HepG2 (cell line): ENCODE results near the gene ITGA6. TPM values are rescaled to one million over a fixed set of nuclear protein-coding genes. Genes with fewer than 3 reads are reported as not detected.

ENCODE experiments used
- AKAP8 ChIP-seq: sonication (generic); formaldehyde crosslinking; IDR thresholded peaks from 2 replicates; pipeline ENCODE4 v1.5.1; 2020; ENCODE audit warnings: mild to moderate bottlenecking, missing genetic modification reagents
- ARID5B ChIP-seq: IDR thresholded peaks from 2 replicates; pipeline ENCODE4 v1.4.0; 2020; ENCODE audit warnings: mild to moderate bottlenecking, missing genetic modification reagents
- CREM ChIP-seq, 2 experiments: sonication (generic) in 1 of 2; formaldehyde crosslinking in 1 of 2; IDR thresholded peaks; 2 replicates each; pipeline versions ENCODE4 v1.4.0 to v1.6.1; 2016 to 2020; ENCODE audit warnings: antibody characterized with exemption in 1 of 2, mild to moderate bottlenecking in 1 of 2, missing genetic modification reagents in 1 of 2
- DMAP1 ChIP-seq: IDR thresholded peaks from 2 replicates; pipeline ENCODE4 v1.6.1; 2016
- ESRRA ChIP-seq: sonication (generic); formaldehyde crosslinking; IDR thresholded peaks from 2 replicates; pipeline ENCODE4 v1.5.1; 2020; ENCODE audit warnings: mild to moderate bottlenecking, low read depth, missing genetic modification reagents
- HNF4A ChIP-seq: sonication (generic); formaldehyde crosslinking; IDR thresholded peaks from 2 replicates; pipeline ENCODE4 v1.4.0; 2020; ENCODE audit warnings: missing genetic modification reagents
- HOMEZ ChIP-seq: IDR thresholded peaks from 2 replicates; pipeline ENCODE4 v1.6.1; 2016; ENCODE audit warnings: low read depth
- KLF16 ChIP-seq, 2 experiments: sonication (generic) in 1 of 2; formaldehyde crosslinking in 1 of 2; IDR thresholded peaks; 2 replicates each; pipeline versions ENCODE4 v1.6.1 to v1.8.0; 2016 to 2023; ENCODE audit warnings: missing genetic modification reagents in 2 of 2, missing compliant biosample characterization in 1 of 2
- MED8 ChIP-seq: sonication (generic); formaldehyde crosslinking; IDR thresholded peaks from 2 replicates; pipeline ENCODE4 v1.8.1; 2023; ENCODE audit warnings: mild to moderate bottlenecking, missing genetic modification reagents; ENCODE audit not compliant: insufficient replicate concordance
- NCOR1 ChIP-seq: fragments of 200-600 bp; sonication (generic); IDR thresholded peaks from 2 replicates; pipeline ENCODE4 v1.7.0; 2017; ENCODE audit warnings: antibody characterized with exemption, low read length, borderline replicate concordance
- RARA ChIP-seq: IDR thresholded peaks from 2 replicates; pipeline ENCODE4 v1.6.1; 2016; ENCODE audit warnings: missing genetic modification reagents, missing compliant biosample characterization
- SALL1 ChIP-seq: sonication (generic); formaldehyde crosslinking; IDR thresholded peaks from 2 replicates; pipeline ENCODE4 v1.8.0; 2022; ENCODE audit warnings: mild to moderate bottlenecking, missing genetic modification reagents
- TFE3 ChIP-seq: IDR thresholded peaks from 2 replicates; pipeline ENCODE4 v1.6.1; 2016
- ZEB1 ChIP-seq: IDR thresholded peaks from 2 replicates; pipeline ENCODE4 v1.6.1; 2012; ENCODE audit warnings: mild to moderate bottlenecking, low read depth, inconsistent platforms; ENCODE audit not compliant: insufficient replicate concordance
- ZFY ChIP-seq: sonication (generic); formaldehyde crosslinking; IDR thresholded peaks from 2 replicates; pipeline ENCODE4 v1.4.0; 2020; ENCODE audit warnings: missing genetic modification reagents
- ZMYM4 ChIP-seq: sonication (generic); formaldehyde crosslinking; IDR thresholded peaks from 2 replicates; pipeline ENCODE4 v1.8.1; 2023; ENCODE audit warnings: mild to moderate bottlenecking, missing genetic modification reagents
- ZNF484 ChIP-seq: sonication (generic); formaldehyde crosslinking; IDR thresholded peaks from 2 replicates; pipeline ENCODE4 v1.5.1; 2020; ENCODE audit warnings: mild to moderate bottlenecking, low read depth, missing genetic modification reagents, borderline replicate concordance
- ZNF530 ChIP-seq: sonication (generic); formaldehyde crosslinking; IDR thresholded peaks from 2 replicates; pipeline ENCODE4 v1.5.0; 2020; ENCODE audit warnings: low read depth, mild to moderate bottlenecking, missing genetic modification reagents
- ZNF883 ChIP-seq: sonication (generic); formaldehyde crosslinking; IDR thresholded peaks from 2 replicates; pipeline ENCODE4 v1.5.1; 2020; ENCODE audit warnings: mild to moderate bottlenecking, missing genetic modification reagents; ENCODE audit errors: not compliant biosample characterization
- ZSCAN12 ChIP-seq: sonication (generic); formaldehyde crosslinking; IDR thresholded peaks from 2 replicates; pipeline ENCODE4 v1.9.0; 2021; ENCODE audit warnings: mild to moderate bottlenecking, missing genetic modification reagents
- polyA plus RNA-seq, 8 experiments: library from polyadenylated mRNA; depleted of rRNA in 3 of 8; stranded (reverse) in 7 of 8; unstranded in 1 of 8; fragments of >200 nt; fragmentation: Illumina TruSeq in 4 of 8; extraction: Trizol in 4 of 8; gene quantifications; 2 replicates each; pipeline versions ENCODE4 v1.2.1 to v1.2.3, GENCODE V29; 2011 to 2016; ENCODE audit warnings: low read depth in 4 of 8, missing spikeins in 1 of 8, mixed read lengths in 1 of 8; ENCODE audit not compliant: insufficient read depth in 1 of 8
- total RNA-seq, 5 experiments: library from RNA; depleted of rRNA; stranded (reverse); fragments of >200 nt; fragmentation: Illumina TruSeq; extraction: Trizol; gene quantifications; 2 replicates each; pipeline ENCODE4 v1.2.3, GENCODE V29; 2016; ENCODE audit warnings: low read depth in 1 of 5
- TF ChIP-seq, protein P1 (sequence below): IDR thresholded peaks from 2 replicates; pipeline ENCODE4 v1.6.1; 2016
- TF ChIP-seq, protein P2 (sequence below): sonication (generic); IDR thresholded peaks from 2 replicates; pipeline ENCODE4 v1.6.1; 2016; ENCODE audit warnings: low read depth, borderline replicate concordance

ITGA6 gene
- total and polyA plus RNA-seq, 2 of the 13 experiments (the other 11 are each of a cell fraction or from before 2014, with no cell fraction given) = 24.0 to 92.5 TPM

DNA sequence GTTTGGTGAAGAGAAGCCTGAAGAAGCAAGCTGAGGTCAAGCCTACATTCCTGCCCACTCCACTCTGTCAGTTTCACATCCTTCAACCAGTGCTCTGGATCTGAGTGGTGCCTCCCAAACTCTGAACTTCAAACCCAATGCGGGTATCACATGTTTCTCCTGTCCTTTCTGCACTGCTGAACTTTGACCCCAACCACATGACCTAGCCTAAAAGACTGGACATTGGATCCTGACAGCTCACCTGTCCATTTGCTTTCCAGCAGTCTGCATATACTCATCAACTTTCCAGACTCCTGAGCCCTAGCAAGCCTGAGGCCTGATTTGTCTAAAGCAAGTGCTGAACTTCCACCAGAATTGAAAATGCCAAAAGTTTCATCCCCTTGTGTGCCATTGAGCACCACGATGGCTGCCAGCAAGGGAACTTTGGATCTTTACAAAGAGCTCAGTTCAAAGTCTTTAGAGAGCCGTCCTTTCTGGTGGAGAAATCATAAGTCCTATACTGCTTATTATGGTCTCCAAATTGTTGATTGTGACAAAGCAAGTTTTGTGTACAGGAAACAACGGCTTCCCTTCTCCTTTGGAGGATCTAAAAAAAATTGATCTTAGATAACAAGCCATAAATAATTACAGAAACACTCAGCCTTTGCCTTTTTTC is 37.6 kb upstream of the ITGA6 start (continued):
- TF ChIP-seq ARID5B (CRISPR knock-in tag) (0 out of 2 replicates have a peak, but pooled peaks have one; percentile 33), ZNF883 (CRISPR knock-in tag) (no peak), MED8 (CRISPR knock-in tag) (no peak), ZEB1 (peak; percentile 71), HNF4A (peak; percentile 88), NCOR1 (peak; percentile 71; the same call in 1 of the 2 replicates), SALL1 (CRISPR knock-in tag) (peak; percentile 47), ZNF484 (CRISPR knock-in tag) (no peak), HOMEZ (CRISPR knock-in tag) (peak; percentile 39; the same call in 1 of the 2 replicates), AKAP8 (no peak), RARA (CRISPR knock-in tag) (peak; percentile 35; the same call in 1 of the 2 replicates), CREM (IDR thresholded peaks at IDR 0.05) (no peak), CREM (CRISPR knock-in tag; IDR thresholded peaks at IDR 0.05) (no peak), TFE3 (0 out of 2 replicates have a peak, but pooled peaks have one; percentile 35), ZFY (CRISPR knock-in tag) (no peak), DMAP1 (CRISPR knock-in tag) (no peak), ZMYM4 (peak; percentile 51; the same call in 1 of the 2 replicates), ZSCAN12 (CRISPR knock-in tag) (no peak), KLF16 (CRISPR knock-in tag; IDR thresholded peaks at IDR 0.05) (no peak), ESRRA (CRISPR knock-in tag) (0 out of 2 replicates have a peak, but pooled peaks have one; percentile 58), ZNF530 (no peak)
- TF ChIP-seq, protein P1, sequence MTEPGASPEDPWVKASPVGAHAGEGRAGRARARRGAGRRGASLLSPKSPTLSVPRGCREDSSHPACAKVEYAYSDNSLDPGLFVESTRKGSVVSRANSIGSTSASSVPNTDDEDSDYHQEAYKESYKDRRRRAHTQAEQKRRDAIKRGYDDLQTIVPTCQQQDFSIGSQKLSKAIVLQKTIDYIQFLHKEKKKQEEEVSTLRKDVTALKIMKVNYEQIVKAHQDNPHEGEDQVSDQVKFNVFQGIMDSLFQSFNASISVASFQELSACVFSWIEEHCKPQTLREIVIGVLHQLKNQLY = 0 out of 2 replicates have a peak, but pooled peaks have one; percentile 31
- TF ChIP-seq, protein P2, sequence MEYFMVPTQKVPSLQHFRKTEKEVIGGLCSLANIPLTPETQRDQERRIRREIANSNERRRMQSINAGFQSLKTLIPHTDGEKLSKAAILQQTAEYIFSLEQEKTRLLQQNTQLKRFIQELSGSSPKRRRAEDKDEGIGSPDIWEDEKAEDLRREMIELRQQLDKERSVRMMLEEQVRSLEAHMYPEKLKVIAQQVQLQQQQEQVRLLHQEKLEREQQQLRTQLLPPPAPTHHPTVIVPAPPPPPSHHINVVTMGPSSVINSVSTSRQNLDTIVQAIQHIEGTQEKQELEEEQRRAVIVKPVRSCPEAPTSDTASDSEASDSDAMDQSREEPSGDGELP = 0 out of 2 replicates have a peak, but pooled peaks have one; percentile 15
